GM08714 (cell line): Measurements from ENCODE around the gene CHN1.

ENCODE experiments used
- H3K4me3 ChIP-seq: fragments of 200-500 bp; sonication (Bioruptor generic); 2 replicates; pipeline ENCODE4 v1.5.1; 2014; ENCODE audit warnings: mild to moderate bottlenecking, low read length, inconsistent platforms
- ZNF274 ChIP-seq: IDR thresholded peaks from 2 replicates; pipeline ENCODE4 v1.6.1; 2012; ENCODE audit warnings: mild to moderate bottlenecking, low read depth, low read length

Gene CHN1

GRCh38 chr2:174970092-174970491 lies 35.1 kb downstream of the CHN1 start:
- TF ChIP-seq ZNF274, result no peak
- H3K4me3 ChIP-seq, result no peak overlapping the region

DNA sequence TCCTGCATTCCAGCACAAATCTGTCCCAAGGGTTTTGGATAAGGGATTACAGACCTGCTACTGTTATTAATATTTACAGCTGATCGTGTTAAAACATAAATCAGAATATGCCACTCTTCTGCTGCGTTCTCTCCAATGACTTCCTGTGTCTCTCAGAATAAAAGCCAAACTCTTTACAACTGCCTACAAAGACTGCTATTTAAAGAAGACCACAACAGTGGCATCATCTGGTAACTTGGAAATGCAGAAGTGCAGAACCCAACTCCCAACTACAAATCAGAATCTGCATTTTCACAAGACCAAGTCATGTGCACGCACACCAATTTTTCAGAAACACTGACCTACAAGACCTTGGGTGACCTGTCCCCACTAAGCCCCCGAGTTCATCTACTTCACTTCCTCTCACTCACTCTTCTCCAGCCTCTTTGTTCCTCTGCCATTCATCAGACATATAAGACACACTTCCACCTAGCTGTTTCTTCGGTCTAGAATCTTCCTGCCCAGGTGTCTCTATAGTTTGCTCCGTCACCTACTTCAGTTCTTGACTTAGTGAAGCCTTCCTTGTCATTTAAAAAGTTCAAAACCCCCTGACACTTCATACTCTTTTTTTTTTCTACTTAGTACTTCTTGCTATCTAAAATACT lies 36.0 kb downstream of the CHN1 start:
- H3K4me3 ChIP-seq, result no peak overlapping the region
- no peak for TF ChIP-seq ZNF274

GRCh38 chr2:174967691-174968260 lies 37.4 kb downstream of the CHN1 start:
- no peak for TF ChIP-seq ZNF274
- H3K4me3 ChIP-seq, result no peak overlapping the region

DNA sequence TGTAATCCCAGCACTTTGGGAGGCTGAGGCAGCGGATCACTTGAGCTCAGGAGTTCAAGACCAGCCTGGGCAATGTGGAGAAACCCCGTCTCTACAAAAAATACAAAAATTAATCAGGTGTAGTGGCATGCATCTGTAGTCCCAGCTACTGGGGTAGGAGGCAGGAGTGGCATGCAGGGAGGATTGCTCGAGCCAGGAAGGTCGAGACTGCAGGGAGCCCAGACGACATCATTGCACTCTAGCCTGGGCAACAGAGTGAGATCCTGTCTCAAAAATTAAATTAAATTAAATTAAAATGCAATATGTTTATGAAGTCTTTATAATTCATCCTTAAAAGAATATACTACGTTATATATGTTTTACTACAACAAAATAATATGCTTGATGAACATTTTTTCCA lies 38.1 kb downstream of the CHN1 start:
- no peak for TF ChIP-seq ZNF274

GRCh38 chr2:174965992-174966744 lies 39.0 kb downstream of the CHN1 start:
- no peak for TF ChIP-seq ZNF274
- H3K4me3 ChIP-seq, result no peak overlapping the region

More for the DNA sequence above, 38.1 kb downstream of the CHN1 start:
- H3K4me3 ChIP-seq, result no peak overlapping the region

- no peak for TF ChIP-seq ZNF274
- no peak overlapping the region for H3K4me3 ChIP-seq
These were observed 39.6 kb downstream of the CHN1 start for GRCh38 chr2:174965551-174965950.

GRCh38 chr2:174964404-174964803 lies 40.8 kb downstream of the CHN1 start:
- no peak for TF ChIP-seq ZNF274
- no peak overlapping the region for H3K4me3 ChIP-seq

- no peak for TF ChIP-seq ZNF274
- no peak overlapping the region for H3K4me3 ChIP-seq
These were observed 41.5 kb downstream of the CHN1 start for GRCh38 chr2:174963437-174964400.

- no peak for TF ChIP-seq ZNF274
- H3K4me3 ChIP-seq, result no peak overlapping the region
These were observed 45.4 kb downstream of the CHN1 start for GRCh38 chr2:174959787-174960186.

DNA sequence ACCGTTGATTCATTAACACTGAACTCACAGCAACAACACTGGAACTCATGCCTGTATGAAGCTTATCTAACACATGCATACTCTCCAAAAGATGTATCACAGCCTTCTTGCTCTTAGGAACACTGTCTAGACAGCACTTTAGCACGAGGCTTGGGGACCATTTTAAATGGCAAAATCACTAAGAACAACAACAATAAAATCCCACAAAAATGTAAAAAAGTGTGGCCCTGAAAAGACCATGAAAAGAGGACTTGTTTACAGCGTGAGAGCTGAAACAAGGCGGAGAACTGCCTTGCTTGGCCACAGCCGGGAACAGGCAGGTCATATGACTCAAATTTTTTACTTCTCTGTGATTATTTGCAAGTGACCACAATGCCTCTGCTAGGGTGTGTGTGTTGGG lies 48.1 kb downstream of the CHN1 start:
- H3K4me3 ChIP-seq, result no peak overlapping the region
- TF ChIP-seq ZNF274, result no peak

GRCh38 chr2:174952607-174953006 lies 52.6 kb downstream of the CHN1 start:
- H3K4me3 ChIP-seq, result no peak overlapping the region
- TF ChIP-seq ZNF274, result no peak

- no peak for TF ChIP-seq ZNF274
- H3K4me3 ChIP-seq, result no peak overlapping the region
These were observed 53.4 kb downstream of the CHN1 start for GRCh38 chr2:174951745-174952144.

DNA sequence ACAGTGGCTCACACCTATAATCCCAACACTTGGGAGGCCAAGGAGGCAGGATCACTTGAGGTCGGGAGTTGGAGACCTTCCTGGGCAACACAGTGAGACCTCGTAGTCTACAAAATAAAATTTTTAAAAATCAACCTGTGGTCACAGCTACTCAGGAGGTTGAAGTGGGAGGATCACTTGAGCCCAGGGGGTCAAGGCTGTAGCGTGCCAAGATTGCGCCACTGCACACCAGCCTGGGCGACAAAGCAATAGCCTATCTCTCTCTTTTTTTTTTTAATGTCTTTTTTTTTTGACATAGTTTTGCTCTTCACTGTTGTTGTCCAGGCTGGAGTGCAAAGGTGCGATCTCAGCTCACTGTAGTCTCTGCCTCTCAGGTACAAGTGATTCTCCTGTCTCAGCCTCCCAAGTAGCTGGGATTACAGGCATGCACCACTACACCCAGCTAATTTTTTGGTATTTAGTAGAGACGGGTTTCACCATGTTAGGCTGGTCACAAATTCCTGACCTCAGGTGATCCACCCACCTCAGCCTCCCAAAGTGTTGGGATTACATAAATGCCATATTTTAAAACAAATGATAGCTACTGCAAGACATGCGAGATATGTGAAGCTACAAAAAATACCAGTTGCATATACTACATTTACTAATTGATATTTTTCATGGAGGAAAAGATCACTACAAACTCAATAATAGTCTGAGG lies 55.0 kb downstream of the CHN1 start:
- TF ChIP-seq ZNF274, result no peak
- no peak overlapping the region for H3K4me3 ChIP-seq

DNA sequence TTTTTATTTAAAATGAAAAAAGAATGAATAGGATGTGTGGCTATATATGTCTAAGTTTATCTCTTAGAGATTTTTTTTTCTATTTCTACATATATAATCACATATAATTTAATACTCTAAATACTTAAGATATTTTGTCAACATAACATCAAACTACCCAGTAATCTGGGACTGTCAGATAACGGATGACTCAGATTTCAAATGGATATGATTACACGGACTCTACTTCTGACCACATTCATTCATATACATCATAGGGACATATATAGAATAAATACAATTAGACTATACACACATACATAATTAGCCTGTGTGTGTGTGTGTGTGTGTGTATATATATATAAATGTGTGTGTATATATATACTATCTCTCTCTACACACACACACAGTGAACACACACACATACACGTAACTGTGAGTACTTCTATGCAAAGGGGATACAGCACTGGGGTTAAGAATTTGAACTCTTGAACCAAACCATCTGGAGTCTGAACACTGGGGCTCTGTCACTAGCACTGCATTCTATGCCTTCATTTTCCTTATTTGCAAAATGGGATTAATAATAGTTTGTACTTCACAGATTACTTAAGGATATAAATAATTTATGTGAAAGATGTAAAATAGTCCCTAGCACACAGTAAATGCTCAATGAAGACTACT lies 59.5 kb downstream of the CHN1 start:
- H3K4me3 ChIP-seq, result no peak overlapping the region
- no peak for TF ChIP-seq ZNF274
